Stromal cell of bone marrow (primary cell): Measurements from ENCODE around the gene PCP4.

Experiments used
- DNase-seq: peaks from one replicate; pipeline ENCODE4 v3.0.0-alpha.2; 2012; ENCODE audit warnings: low read depth

Gene PCP4

GRCh38 chr21:39972976-39973770 lies 105.9 kb downstream of the PCP4 start:
- DNase-seq = no peak

GRCh38 chr21:39976800-39977199 lies 109.6 kb downstream of the PCP4 start:
- no peak for DNase-seq
